Astrocyte (in vitro differentiated cells and primary cell): ENCODE results near the gene ZCCHC24. TPM values are rescaled to one million over a fixed set of nuclear protein-coding genes. Genes with fewer than 3 reads are reported as not detected.

Source experiments
- DNase-seq: peaks from one replicate; pipeline ENCODE4 v3.0.0-alpha.2; 2010; ENCODE audit warnings: low read depth
- FAIRE-seq: peaks from 2 replicates; lab custom pipeline; 2011; peaks lifted over from hg19 to GRCh38; lab: Jason Lieb, UNC
- H2AFZ ChIP-seq: 2 replicates; pipeline ENCODE4 v1.6.0; 2012; ENCODE audit warnings: low read depth, low read length, inconsistent platforms
- H3K27ac ChIP-seq: 2 replicates; pipeline ENCODE4 v1.5.1; 2011; ENCODE audit warnings: low read depth, low read length, inconsistent platforms
- H3K27me3 ChIP-seq: 2 replicates; pipeline ENCODE4 v1.6.0; 2011; ENCODE audit warnings: low read length, inconsistent platforms; ENCODE audit not compliant: insufficient read depth
- H3K36me3 ChIP-seq: 2 replicates; pipeline ENCODE4 v1.5.1; 2011; ENCODE audit warnings: low read length, inconsistent platforms; ENCODE audit not compliant: insufficient read depth
- H3K4me1 ChIP-seq: 2 replicates; pipeline ENCODE4 v1.5.1; 2011; ENCODE audit warnings: low read length, inconsistent platforms; ENCODE audit not compliant: insufficient read depth
- H3K4me2 ChIP-seq: 2 replicates; pipeline ENCODE4 v1.6.0; 2012; ENCODE audit warnings: low read length, inconsistent platforms
- H3K4me3 ChIP-seq: 2 replicates; pipeline ENCODE4 v1.5.1; 2011; ENCODE audit warnings: low read depth, mild to moderate bottlenecking, low read length, inconsistent platforms; ENCODE audit not compliant: insufficient read depth
- H3K79me2 ChIP-seq: 2 replicates; pipeline ENCODE4 v1.6.0; 2012; ENCODE audit warnings: mild to moderate bottlenecking, low read length, inconsistent platforms; ENCODE audit not compliant: insufficient read depth
- H3K9ac ChIP-seq: 2 replicates; pipeline ENCODE4 v1.6.0; 2012; ENCODE audit warnings: mild to moderate bottlenecking, low read length, inconsistent platforms
- H3K9me3 ChIP-seq: 2 replicates; pipeline ENCODE4 v1.5.1; 2012; ENCODE audit warnings: low read depth, mild to moderate bottlenecking, low read length, inconsistent platforms; ENCODE audit not compliant: insufficient read depth
- H4K20me1 ChIP-seq: 2 replicates; pipeline ENCODE4 v1.6.0; 2012; ENCODE audit warnings: low read length, inconsistent platforms; ENCODE audit not compliant: insufficient read depth
- H3K27ac Mint-ChIP-seq: one replicate; pipeline ENCODE4 v1.8.0; 2021; ENCODE audit warnings: mild to moderate bottlenecking, mixed read lengths; ENCODE audit not compliant: unreplicated experiment
- H3K27me3 Mint-ChIP-seq: one replicate; pipeline ENCODE4 v1.8.0; 2021; ENCODE audit warnings: low read depth, mixed read lengths; ENCODE audit not compliant: unreplicated experiment
- H3K36me3 Mint-ChIP-seq: one replicate; pipeline ENCODE4 v1.8.0; 2021; ENCODE audit warnings: low read depth, mixed read lengths; ENCODE audit not compliant: unreplicated experiment
- H3K4me1 Mint-ChIP-seq: one replicate; pipeline ENCODE4 v1.8.0; 2021; ENCODE audit warnings: low read depth, mixed read lengths; ENCODE audit not compliant: unreplicated experiment
- H3K4me3 Mint-ChIP-seq: one replicate; pipeline ENCODE4 v1.8.0; 2021; ENCODE audit warnings: mild to moderate bottlenecking, moderate library complexity, mixed read lengths; ENCODE audit not compliant: unreplicated experiment
- H3K9me3 Mint-ChIP-seq: one replicate; pipeline ENCODE4 v1.8.0; 2021; ENCODE audit warnings: mild to moderate bottlenecking, mixed read lengths; ENCODE audit not compliant: unreplicated experiment
- EZH2 ChIP-seq: IDR thresholded peaks from 2 replicates; pipeline ENCODE4 v1.6.1; 2012; ENCODE audit warnings: mild to moderate bottlenecking, low read length, inconsistent platforms; ENCODE audit not compliant: insufficient read depth
- total RNA-seq: library from RNA; stranded (reverse); gene quantifications from 2 replicates; pipeline ENCODE4 v1.2.1, GENCODE V29; 2021
- TF ChIP-seq, protein P1 (sequence below): IDR thresholded peaks from 2 replicates; pipeline ENCODE4 v1.5.1; 2011; ENCODE audit warnings: low read depth, mild to moderate bottlenecking, inconsistent platforms, low read length, moderate library complexity; ENCODE audit not compliant: insufficient read depth

ZCCHC24 gene
- total RNA-seq, 1 donor from 2014 or later, result 21.4 TPM

DNA sequence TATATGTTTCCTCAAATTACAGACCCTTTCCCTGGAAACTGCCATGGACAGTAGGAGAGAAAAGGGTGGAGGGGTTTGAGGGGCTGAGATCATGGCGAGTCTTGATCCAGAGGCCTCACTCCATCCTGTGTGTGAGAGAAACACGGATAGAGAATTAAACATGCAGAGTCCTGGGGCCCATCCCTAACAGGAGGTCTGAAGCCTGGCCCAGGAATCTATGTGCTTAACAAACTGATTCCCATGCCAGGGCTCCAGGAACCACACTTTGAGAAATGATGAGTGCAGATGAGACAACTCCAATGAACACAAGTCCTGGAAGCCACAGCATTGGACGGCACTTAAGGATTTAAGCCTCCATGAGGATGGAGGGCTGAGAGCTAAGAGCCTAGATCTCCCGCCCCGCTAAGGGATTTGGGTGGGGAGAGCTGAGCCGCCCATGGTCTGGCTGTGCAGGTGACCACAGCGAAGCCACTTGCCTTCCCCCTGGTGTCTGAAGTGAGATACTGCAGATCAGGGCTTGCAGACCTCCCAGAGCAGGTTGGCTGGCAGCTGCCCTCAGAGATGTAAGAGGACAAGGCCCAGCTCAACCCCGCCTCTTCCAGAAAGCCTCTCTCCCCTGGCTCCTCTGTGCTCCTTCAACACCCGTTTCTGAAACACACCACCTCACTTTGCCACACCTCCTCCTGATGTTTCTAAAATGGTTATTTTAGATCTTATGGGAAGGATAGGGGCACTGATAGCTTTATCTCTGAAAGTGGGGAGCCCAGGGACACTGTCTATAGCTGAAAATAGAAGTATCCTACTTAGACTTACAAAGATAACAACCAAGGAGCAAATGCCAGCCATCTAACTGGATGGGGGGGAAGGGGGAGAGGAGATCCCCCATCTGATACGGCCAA lies 42.1 kb upstream of the ZCCHC24 start:
- no peaks in the 10 kb centered on the region for H3K9me3 ChIP-seq
- H3K36me3 ChIP-seq, result no peaks in the 10 kb centered on the region
- no peaks in the 10 kb centered on the region for H3K27me3 ChIP-seq
- no peaks in the 10 kb centered on the region for H3K79me2 ChIP-seq
- peak overlapping the region; percentile 51 for H3K9ac ChIP-seq
- H3K27me3 Mint-ChIP-seq, result peaks cover under 1% of the 10 kb centered on the region
- peaks cover 38% of the 10 kb centered on the region for H3K4me1 Mint-ChIP-seq
- FAIRE-seq (no peak), DNase-seq (peak; percentile 44)
- no peaks in the 10 kb centered on the region for H3K9me3 Mint-ChIP-seq
- peak overlapping the region; percentile 71 for H3K4me2 ChIP-seq
- peak overlapping the region; percentile 66 for H2AFZ ChIP-seq
- H4K20me1 ChIP-seq, result no peaks in the 10 kb centered on the region
- H3K4me3 ChIP-seq, result no peak overlapping the region
- peaks cover 32% of the 10 kb centered on the region for H3K4me1 ChIP-seq
- TF ChIP-seq EZH2, result no peak
- TF ChIP-seq, protein P1, sequence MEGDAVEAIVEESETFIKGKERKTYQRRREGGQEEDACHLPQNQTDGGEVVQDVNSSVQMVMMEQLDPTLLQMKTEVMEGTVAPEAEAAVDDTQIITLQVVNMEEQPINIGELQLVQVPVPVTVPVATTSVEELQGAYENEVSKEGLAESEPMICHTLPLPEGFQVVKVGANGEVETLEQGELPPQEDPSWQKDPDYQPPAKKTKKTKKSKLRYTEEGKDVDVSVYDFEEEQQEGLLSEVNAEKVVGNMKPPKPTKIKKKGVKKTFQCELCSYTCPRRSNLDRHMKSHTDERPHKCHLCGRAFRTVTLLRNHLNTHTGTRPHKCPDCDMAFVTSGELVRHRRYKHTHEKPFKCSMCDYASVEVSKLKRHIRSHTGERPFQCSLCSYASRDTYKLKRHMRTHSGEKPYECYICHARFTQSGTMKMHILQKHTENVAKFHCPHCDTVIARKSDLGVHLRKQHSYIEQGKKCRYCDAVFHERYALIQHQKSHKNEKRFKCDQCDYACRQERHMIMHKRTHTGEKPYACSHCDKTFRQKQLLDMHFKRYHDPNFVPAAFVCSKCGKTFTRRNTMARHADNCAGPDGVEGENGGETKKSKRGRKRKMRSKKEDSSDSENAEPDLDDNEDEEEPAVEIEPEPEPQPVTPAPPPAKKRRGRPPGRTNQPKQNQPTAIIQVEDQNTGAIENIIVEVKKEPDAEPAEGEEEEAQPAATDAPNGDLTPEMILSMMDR, result peak; percentile 38
- peak overlapping the region; percentile 96 for H3K27ac Mint-ChIP-seq
- no peak overlapping the region for H3K4me3 Mint-ChIP-seq
- no peaks in the 10 kb centered on the region for H3K36me3 Mint-ChIP-seq
- H3K27ac ChIP-seq, result peak overlapping the region; percentile 76

DNA sequence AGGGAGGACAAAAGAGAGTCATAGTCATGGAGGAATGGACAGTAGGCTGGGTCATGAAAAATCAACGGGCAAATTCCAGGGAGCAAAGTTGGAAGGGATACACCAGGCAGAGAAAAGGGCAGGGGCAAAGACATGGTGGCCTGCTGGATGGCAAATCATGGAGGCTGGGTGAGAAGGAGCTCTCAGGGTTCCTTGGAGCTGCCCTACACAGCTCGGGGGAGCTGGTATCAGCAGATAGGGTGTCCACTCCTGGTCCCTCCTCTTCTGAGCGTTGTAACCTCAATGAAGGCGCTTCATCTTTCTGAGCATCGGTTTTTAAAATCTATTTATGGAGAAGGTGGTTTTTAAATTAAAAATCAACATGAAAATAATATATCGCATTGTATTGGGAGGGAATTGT lies 39.1 kb upstream of the ZCCHC24 start:
- TF ChIP-seq, protein P1, result no peak
- TF ChIP-seq EZH2, result no peak
- H3K9ac ChIP-seq, result no peak overlapping the region
- Mint-ChIP-seq H3K9me3 (peaks cover 5% of the 10 kb centered on the region), H3K4me1 (peaks cover 27% of the 10 kb centered on the region), H3K36me3 (no peaks in the 10 kb centered on the region), H3K27ac (no peak overlapping the region), H3K27me3 (no peaks in the 10 kb centered on the region), H3K4me3 (no peak overlapping the region)
- no peak overlapping the region for H3K4me2 ChIP-seq
- H3K4me3 ChIP-seq, result no peak overlapping the region
- no peak overlapping the region for H2AFZ ChIP-seq
- H3K79me2 ChIP-seq, result no peaks in the 10 kb centered on the region
- no peak overlapping the region for H3K27ac ChIP-seq
- H3K27me3 ChIP-seq, result no peaks in the 10 kb centered on the region
- no peaks in the 10 kb centered on the region for H3K9me3 ChIP-seq
- DNase-seq (no peak), FAIRE-seq (no peak)
- peaks cover 22% of the 10 kb centered on the region for H3K4me1 ChIP-seq
- H3K36me3 ChIP-seq, result no peaks in the 10 kb centered on the region
- H4K20me1 ChIP-seq, result no peaks in the 10 kb centered on the region

DNA sequence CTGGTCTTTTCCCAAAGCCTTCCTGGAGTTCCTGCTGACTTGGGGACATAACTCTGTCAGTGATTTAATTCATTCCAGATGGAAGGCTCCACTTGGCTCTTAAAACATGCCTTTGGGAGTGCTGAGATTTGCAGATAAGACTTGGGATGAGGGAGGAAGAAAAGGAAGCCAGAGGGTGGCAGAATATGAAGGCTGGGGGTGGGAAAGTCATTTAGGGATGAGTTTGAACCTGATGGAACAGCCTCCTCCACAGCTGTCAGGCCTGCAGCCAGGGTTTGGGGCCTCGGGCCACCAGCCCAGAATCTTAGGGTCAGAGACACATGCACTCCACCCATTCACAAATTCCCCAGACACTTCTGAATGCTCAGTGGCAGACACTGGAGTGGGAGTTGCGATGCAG lies 38.5 kb upstream of the ZCCHC24 start:
- Histone ChIP-seq H4K20me1 (no peaks in the 10 kb centered on the region), H3K4me1 (peaks cover 20% of the 10 kb centered on the region), H3K36me3 (no peaks in the 10 kb centered on the region), H3K79me2 (no peaks in the 10 kb centered on the region), H3K4me2 (peak overlapping the region; percentile 11), H3K27ac (no peak overlapping the region), H2AFZ (no peak overlapping the region), H3K27me3 (no peaks in the 10 kb centered on the region), H3K9ac (no peak overlapping the region), H3K9me3 (no peaks in the 10 kb centered on the region), H3K4me3 (no peak overlapping the region)
- Mint-ChIP-seq H3K36me3 (no peaks in the 10 kb centered on the region), H3K9me3 (peaks cover 5% of the 10 kb centered on the region), H3K27me3 (no peaks in the 10 kb centered on the region), H3K4me1 (peaks cover 23% of the 10 kb centered on the region), H3K4me3 (no peak overlapping the region), H3K27ac (no peak overlapping the region)
- DNase-seq (peak; percentile 45), FAIRE-seq (no peak)
- TF ChIP-seq EZH2, result no peak
- TF ChIP-seq, protein P1, result no peak
